ENCODE measurements around the gene SMG9.

SMG9 gene

DNA sequence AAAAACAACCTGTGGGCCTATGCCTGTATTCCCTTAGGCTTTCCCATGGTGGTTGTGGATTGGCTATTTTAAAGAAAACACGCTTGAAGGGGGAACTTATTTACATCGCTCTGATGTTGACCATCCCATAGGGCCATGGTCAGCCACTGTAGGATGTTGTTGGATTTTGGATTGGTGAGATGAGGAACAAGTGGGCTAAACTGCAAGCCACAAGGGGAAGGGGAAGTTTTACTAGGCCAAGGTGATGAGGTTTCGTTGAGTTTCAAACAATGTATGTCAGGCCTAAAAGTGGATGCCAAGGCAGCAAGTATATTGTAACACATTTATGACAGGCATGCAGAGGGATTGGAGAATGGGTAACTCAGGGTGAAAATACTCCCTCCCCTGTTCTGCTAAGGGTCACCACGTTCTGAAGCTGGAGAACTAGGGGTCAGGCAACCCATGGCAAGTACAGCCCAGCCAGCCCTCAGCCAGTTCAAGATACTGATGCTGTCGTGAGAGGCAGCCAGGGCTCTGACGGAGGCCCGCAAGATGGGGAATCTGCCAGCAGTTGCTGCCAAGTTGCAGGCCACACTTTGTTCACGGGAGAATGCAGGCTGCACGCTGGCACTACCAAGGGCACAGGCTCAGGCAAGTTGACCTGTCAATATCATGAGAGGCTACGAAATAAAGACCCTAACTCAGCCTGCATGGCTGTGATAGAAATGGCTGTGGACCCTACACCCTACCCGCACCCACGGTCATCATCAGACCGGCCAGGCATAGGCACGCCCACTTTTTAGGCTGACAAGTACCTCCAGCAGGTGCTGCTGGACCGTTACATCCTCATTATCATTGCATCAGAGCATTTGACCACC, 27.8 kb downstream of the SMG9 start:
- no peak for DNase-seq (ENCODE audit: extremely low read depth in 1 of 2, low read depth in 1 of 2)

DNA sequence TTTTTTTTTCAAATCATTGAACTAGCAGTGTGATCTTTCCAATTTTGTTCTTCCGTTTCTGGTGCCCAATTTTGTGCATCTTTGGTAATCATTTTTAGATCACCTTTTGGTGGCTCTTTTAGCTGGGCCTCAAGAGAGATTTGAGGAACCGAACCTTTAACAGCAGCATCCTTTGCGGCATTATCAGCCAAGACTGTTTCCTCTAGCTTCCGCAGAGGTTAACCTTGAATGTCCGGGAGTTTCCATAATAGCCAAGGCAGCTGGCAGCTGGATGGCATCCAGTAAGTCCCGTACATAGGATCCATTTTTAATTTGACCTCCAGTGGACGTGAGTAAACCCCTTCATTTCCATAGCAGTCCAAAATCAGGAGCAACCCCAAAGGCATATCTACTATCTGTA, 29.3 kb downstream of the SMG9 start:
- DNase-seq (ENCODE audit: extremely low read depth in 1 of 2, low read depth in 1 of 2): no peak

DNA sequence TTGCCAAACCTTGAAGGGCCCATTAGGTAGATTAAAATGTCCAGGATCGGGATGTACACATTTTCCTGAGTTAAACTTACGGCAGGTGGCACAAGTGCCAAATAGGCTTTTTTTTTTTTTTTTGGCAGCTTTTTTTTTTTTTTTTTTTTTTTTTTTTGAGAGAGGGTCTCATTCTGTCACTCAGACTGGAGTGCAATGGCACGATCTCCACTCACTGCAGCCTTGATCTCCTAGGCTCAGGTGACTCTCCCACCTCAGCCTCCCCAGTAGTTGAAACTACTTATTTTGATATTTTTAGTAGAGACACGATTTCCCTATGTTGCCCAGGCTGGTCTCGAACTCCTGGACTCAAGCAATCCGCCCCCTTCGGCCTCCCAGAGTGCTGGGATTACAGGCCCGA, 29.9 kb downstream of the SMG9 start:
- no peak for DNase-seq (ENCODE audit: extremely low read depth in 1 of 2, low read depth in 1 of 2)

DNA sequence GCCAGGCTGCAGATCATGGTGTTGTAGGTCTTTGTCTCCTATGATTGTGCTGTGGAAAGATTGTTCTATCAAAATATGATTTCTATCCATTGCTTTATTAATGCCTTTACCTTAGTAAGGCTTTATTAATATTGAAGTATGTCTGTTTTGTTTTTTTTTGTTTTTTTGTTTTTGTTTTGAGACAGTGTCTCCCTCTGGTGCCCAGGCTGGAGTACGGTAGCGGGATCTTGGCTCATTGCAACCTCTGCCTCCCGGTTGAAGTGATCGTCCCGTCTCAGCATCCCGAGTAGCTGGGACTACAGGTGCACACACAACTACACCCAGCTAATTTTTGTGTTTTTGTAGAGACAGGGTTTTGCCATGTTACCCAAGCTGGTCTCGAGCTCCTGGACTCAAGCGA, 31.2 kb downstream of the SMG9 start:
- no peak for DNase-seq (ENCODE audit: extremely low read depth in 1 of 2, low read depth in 1 of 2)

DNA sequence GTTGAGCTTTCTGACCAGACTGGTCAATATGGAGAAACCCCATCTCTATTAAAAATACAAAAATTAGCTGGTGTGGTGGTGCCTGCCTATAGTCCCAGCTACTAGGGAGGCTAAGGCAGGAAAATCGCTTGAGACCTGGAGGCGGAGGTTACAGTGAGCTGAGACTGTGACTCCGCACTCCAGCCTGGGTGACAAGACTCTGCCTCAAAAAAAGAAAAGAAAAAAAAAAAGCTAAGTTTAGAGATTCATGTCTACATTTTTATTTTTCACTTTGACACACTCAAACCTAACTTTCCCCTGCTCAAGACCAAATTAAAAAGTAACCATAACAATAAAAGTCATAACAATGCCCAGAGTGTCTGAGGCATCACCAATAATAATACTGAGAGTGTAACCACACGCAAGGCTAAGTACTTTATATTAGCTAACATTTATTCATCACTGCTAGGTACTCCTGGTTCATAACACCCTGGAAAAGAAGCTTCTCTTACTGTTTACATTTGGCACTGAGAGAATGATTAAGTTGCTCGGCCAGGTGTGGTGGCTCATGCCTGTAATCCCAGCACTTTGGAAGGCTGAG, 33.2 kb downstream of the SMG9 start:
- no peak for DNase-seq (ENCODE audit: extremely low read depth in 1 of 2, low read depth in 1 of 2)

DNA sequence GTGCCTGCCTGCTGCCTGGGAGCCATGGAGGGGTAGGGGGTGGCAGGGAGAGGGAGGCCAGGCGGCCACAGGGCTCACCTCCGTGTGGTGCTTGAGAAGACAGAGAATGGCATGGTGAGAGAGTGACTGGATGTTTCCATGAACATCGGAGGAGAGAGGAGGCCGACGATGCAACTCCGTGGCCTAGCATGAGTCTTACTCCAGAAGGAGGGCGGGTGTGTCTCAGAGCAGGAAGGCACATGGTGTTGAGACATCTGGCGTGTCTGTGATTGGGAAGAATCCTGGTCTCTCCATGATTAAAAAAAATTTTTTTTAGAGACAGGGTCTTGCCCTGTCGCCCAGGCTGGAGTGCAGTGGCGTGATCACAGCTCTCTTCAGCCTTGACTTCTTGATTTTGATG, 33.8 kb downstream of the SMG9 start:
- no peak for DNase-seq (ENCODE audit: extremely low read depth in 1 of 2, low read depth in 1 of 2)

DNA sequence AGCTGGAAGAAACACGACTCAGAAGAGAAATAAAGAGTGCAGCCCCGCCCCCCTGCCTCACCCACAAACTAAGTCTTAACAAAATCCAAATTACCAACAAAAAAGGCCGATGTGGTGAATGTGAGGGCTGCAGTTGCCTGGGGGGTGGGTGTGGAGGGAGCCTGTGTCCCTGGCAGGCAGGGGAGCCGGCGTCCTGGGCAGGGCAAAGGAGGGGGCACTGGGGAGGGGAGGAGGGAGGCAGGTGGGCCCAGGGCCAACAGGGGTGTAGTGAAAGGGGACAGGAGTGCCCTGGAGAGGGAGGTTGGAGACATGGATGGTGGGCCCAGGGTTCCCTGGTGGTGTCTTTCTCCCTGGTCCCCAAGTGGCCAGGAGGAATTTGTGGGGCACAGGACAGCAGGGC, 34.8 kb downstream of the SMG9 start:
- no peak for DNase-seq (ENCODE audit: extremely low read depth in 1 of 2, low read depth in 1 of 2)

DNA sequence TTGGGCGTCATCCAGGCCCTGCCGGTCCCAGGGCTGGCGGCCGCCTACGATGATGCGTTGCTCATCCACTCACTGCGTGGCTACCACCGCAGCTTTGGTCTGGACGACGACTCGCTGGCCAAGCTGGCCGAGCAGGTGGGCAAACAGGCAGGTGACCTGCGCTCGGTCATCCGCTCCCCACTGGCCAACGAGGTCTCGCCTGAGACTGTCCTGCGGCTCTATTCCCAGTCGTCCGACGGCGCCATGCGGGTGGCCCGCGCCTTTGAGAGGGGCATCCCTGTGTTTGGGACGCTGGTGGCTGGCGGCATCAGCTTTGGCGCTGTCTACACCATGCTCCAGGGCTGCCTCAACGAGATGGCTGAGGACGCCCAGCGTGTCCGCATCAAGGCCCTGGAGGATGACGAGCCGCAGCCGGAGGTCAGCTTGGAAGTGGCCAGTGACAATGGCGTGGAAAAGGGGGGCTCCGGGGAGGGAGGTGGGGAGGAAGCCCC, 35.3 kb downstream of the SMG9 start:
- no peak for DNase-seq (ENCODE audit: extremely low read depth in 1 of 2, low read depth in 1 of 2)

DNA sequence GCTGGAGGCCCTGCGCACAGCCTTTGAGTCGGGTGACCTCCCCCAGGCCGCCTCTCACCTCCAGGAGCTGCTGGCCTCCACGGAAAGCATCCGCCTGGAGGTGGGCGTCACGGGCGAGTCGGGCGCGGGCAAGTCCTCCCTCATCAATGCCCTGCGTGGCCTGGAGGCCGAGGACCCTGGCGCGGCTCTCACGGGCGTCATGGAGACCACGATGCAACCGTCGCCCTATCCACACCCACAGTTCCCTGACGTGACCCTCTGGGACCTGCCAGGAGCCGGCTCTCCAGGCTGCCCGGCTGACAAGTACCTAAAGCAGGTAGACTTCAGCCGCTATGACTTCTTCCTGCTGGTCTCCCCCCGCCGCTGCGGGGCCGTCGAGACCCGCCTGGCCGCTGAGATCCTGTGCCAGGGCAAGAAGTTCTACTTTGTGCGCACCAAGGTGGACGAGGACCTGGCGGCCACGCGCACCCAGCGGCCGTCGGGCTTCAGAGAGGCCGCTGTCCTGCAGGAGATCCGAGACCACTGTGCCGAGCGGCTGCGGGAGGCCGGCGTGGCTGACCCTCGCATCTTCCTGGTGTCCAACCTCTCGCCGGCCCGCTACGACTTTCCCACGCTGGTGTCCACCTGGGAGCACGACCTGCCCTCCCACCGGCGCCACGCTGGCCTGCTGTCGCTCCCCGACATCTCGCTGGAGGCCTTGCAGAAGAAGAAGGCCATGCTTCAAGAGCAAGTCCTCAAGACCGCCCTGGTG, 36.0 kb downstream of the SMG9 start:
- no peak for DNase-seq (ENCODE audit: extremely low read depth in 1 of 2, low read depth in 1 of 2)

DNA sequence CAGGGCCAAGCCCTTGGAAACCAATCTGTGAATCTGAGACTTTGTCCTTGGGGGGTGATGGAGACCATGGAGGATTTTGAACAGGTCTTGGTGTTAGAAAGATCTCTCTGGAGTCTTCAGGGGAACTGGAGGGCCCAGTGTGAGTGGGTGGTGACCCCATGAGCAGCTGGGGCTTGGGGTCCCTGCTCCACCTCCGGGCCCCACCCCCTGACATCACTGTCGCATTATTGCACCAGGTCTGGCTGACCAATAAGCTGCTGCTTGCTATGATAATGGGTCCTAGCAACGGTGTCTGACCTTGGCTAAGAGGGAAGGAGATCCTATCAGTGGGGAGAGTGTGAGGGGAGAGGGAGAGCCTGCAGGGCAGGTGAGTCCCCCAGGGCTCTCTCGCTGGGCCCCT, 39.0 kb downstream of the SMG9 start, which contains the start of gene IRGC:
Gene IRGC (plus strand): TSS at position 301 of the 400 bp plus-strand sequence. CDS start 2,483 bp downstream, outside the sequence.
- no peak for DNase-seq (ENCODE audit: extremely low read depth in 1 of 2, low read depth in 1 of 2)

DNA sequence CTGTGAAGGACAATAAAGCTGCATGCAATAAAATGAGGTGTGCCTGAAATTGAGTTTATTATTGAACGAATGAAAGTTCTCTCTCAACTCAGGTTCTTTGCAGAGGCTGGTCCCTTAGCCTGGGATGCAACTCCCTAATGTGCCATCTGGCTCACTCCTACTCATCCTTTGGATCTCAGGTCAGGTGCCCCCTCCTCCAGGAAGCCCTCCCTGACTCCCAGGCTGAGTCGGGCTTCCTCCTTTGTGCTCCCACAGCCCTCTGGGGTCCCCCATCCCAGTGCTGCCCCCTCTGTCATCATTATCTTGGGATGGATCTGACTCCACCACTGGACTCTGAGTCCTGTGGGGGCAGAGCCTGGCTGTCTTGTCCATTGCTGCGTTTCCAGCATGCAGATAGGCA, 41.6 kb downstream of the SMG9 start:
- DNase-seq (ENCODE audit: extremely low read depth in 1 of 2, low read depth in 1 of 2): no peak

DNA sequence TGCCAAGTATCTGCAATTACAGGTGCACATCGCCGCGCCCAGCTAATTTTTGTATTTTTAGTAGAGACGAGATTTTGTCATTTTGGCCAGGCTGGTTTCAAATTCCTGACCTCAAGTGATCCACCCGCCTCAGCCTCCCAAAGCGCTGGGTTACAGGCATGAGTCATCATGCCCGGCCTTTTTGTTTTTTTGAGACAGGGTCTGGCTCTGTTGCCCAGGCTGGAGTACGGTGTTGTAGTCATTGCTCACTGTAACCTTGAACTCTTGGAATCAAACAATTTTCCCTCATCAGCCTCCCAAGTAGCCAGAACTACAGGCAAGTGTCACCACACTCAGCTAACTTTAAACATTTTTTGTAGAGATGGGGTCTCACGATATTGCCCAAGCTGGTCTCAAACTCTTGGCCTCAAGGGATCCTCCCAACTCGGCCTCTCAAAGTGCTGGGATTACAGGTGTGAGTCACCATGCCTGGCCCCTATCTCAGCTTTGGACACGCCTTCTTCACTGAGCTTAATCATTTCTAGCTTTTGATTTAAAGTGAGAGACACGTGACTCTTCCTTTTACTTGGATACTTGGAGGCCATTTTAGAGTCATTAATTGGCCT, 42.9 kb downstream of the SMG9 start:
- DNase-seq (ENCODE audit: extremely low read depth in 1 of 2, low read depth in 1 of 2): no peak

DNA sequence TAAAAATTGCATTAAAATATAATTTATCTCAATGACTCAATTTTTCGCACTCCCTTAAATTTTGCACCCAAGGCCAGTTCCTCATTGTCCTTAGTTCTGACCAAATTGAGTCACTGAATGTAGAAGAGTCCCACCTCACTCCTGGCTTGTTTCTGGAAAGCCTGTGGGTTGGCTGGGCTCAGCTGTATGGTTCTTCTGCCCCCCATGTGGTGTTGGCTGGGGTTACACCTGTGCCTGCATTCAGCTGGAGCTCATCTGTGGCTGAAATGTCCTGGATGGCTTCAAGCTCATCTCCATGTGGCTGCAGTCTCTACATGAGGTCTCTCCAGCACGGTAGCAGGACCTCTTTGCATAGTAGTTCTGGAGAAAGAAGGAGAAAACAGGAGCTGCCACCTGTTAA, 46.0 kb downstream of the SMG9 start:
- no peak for DNase-seq (ENCODE audit: extremely low read depth in 1 of 2, low read depth in 1 of 2)

DNA sequence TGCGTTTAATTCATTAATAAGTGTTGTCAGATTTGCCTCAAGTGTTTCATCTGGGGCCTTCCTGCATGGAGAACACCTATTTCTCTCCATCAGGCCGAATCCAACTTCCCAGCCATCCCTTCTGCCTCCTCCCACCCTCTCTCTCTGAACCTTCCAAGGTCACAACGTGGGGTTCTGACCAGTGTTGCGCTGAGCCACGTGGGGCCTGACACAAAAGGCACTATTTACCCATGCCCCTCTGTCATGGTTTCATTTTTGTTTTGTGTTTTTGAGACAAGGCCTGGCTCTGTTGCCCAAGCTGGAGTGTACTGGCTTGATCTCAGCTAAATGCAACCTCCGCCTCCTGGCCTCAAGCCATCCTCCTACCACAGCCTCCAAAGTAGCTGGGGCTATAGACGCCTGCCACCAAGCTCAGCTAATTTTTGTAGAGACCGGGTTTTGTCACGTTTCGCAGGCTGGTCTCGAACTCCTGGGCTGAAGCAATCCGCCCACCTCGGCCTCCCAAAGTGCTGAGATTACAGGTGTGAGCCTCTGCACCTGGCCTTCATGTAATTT, 47.5 kb downstream of the SMG9 start:
- DNase-seq (ENCODE audit: extremely low read depth in 1 of 2, low read depth in 1 of 2): no peak

DNA sequence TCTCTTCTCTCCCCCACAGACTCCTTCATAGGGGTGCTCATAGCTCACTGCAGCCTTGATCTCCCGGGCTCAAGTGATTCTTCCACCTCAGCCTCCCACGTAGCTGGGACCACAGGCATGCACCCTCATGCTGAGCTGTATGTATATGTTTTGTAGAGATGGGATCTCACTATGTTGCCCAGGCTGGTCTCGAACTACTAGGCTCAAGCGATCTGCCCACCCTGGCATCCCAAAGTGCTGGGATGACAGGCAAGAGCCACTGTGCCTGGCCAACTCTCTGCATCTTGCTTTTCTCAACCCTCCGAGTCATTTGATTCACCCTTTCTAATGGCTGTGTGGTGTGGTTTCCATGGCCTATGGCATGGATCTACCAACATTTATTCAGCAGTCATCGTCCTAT, 49.0 kb downstream of the SMG9 start:
- DNase-seq (ENCODE audit: extremely low read depth in 1 of 2, low read depth in 1 of 2): no peak

DNA sequence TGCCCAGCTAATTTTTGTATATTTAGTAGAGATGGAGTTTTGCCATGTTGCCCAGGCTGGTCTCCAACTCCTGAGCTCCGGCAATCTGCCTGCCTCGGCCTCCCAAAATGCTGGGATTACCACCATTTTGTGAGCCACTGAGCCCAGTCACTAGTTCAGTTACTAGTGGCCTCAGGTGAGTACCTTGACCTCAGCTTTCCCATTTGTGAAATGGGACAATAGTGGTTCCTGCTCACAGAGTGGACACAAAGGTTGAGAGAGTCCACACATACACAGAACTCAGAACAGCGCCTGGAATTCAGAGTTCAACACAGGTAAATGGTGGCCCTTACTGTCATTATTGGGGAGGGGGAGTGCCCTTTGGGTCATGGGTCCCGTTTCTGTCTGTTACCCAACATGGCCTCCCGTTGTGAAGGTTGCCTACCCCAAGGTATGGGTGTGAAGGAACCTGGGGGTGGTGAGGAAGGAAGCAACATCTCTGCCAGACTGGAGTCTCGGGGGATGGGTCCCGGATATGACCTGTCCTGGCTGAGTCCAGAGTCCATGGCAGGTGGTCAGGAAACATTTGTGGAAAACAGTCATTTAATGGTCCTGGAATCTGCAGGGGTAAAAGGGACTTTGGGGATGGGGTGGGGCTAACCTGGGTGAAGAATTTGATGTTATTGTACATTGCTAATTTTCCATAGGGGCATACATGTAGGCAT, 50.6 kb downstream of the SMG9 start:
- DNase-seq (ENCODE audit: extremely low read depth in 1 of 2, low read depth in 1 of 2): no peak

DNA sequence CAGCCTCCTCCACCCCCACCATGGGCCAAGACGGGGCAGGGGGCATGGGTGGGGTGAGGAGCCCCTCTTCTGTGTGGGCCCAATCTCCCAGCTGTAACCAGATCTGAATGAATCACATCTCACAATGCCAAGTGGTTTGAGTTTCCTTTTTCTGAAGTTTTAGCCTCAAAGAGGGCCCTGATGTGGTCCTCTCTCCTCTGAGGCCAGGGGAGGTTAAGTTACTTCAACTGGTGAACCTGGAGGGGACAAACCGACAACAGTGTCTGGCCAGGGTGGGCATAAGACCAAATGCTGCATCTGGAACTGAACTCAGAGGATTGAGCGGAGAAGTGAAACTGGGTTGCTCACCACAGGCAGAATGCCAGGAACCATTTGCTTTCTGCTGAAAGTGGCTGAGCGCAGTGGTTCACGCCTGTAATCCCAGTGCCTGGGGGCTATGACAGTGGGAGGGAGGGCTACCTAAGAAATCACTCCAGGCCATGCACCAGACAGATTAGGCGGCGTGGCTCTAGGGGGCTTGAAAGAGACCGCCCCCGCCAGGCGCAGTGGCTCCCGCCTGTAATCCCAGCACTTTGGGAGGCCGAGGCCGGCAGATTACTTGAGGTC, 54.3 kb downstream of the SMG9 start:
- DNase-seq (ENCODE audit: extremely low read depth in 1 of 2, low read depth in 1 of 2): no peak

DNA sequence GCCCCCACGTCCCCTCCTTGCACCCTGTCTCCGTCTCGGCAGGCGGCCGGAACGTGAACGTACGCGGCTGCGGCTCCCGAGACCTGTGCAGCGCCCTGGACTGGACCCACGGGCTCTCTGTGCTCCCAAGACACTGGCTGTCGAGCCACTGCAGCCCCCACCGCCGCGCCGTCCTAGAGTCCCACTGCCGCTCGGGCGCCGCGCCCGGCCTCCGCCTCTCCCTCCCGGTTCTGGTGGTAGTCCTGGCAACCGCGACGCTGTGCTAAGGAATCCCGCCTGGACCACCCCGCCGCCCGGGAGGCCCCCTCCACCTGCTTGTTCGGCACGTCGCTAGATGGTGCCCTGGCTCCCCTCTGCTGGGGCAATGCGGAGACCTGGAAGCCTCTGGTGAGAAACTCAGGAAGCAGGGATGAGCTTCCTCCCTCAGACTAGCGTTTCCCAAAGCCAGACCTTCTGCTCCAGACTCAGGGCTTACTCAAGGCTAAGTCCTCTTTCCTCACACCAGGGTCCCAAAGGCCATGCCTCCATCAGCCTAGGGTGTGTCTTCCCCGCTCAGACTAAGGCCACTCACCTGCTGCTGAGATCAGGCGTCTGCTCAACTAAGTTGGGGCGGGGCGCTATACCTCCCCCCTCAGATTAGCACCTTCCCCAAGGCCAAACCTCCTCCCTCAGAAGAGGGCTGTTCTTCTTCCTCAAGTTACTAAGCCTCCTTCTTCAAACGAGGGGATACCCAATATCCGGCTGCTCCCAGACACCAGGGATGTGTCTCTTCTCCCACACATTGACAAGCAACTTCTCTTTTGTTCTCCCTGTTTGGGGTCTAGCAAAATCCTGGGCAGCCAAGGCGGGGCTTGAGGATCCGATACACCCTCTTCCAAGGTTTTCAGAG, 55.0 kb downstream of the SMG9 start:
- DNase-seq (ENCODE audit: extremely low read depth in 1 of 2, low read depth in 1 of 2): no peak

DNA sequence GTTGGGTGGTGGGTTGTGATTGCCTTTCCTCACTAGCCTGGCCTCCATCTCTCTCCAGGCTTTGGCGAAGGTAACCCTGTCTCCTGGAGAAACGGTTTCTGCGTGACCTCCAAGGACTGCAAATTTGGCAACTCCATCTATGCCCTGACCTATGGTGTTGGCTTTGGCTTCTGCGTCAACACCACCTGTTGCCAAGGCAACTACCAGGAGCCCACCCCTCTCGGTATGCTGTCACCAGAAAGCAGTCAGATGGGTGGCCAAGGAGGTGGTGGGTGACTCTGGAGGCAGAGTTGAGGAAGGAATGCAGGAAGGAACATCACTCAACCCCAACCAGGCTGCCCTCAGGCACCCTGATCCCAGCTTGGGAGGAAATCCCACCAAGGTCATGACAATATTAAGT, 57.5 kb downstream of the SMG9 start:
- DNase-seq (ENCODE audit: extremely low read depth in 1 of 2, low read depth in 1 of 2): no peak
